ENCODE measurements around the gene TEN1.
"Not testable (repeated sequence)": the region's sequence is repeated elsewhere in the genome, so short reads cannot be mapped to it uniquely, and the experiment has no call there.

TEN1 gene

GRCh38 chr17:75945211-75945610 lies 33.8 kb upstream of the TEN1 start:
- no peak for DNase-seq (ENCODE audit: insufficient read length, low spot score)
- TF ChIP-seq POLR2A (IDR thresholded peaks at IDR 0.05; ENCODE audit: low read depth, low read length) (no peak), POLR2AphosphoS5 (IDR thresholded peaks at IDR 0.05; ENCODE audit: low read depth, low read length) (no peak), TAF1 (IDR thresholded peaks at IDR 0.05; ENCODE audit: low read depth, low read length) (no peak), POU2F2 (IDR thresholded peaks at IDR 0.05; ENCODE audit: low read depth, low read length) (no peak), PAX5 (IDR thresholded peaks at IDR 0.05; ENCODE audit: insufficient read depth, low read length, severe bottlenecking) (no peak), SPI1 (IDR thresholded peaks at IDR 0.05; ENCODE audit: low read depth, low read length) (no peak)
- FAIRE-seq, result no peak

- DNase-seq (ENCODE audit: insufficient read length, low spot score) (no peak), FAIRE-seq (no peak)
- TF ChIP-seq TAF1 (IDR thresholded peaks at IDR 0.05; ENCODE audit: low read depth, low read length) (no peak), PAX5 (IDR thresholded peaks at IDR 0.05; ENCODE audit: insufficient read depth, low read length, severe bottlenecking) (no peak), SPI1 (IDR thresholded peaks at IDR 0.05; ENCODE audit: low read depth, low read length) (no peak), POLR2A (IDR thresholded peaks at IDR 0.05; ENCODE audit: low read depth, low read length) (no peak), POU2F2 (IDR thresholded peaks at IDR 0.05; ENCODE audit: low read depth, low read length) (no peak), POLR2AphosphoS5 (IDR thresholded peaks at IDR 0.05; ENCODE audit: low read depth, low read length) (no peak)
Observed at GRCh38 chr17:75950421-75950820, 28.6 kb upstream of the TEN1 start.

GRCh38 chr17:75950855-75951554 lies 28.0 kb upstream of the TEN1 start:
- no peak for FAIRE-seq
- DNase-seq (ENCODE audit: insufficient read length, low spot score), result no peak

DNA sequence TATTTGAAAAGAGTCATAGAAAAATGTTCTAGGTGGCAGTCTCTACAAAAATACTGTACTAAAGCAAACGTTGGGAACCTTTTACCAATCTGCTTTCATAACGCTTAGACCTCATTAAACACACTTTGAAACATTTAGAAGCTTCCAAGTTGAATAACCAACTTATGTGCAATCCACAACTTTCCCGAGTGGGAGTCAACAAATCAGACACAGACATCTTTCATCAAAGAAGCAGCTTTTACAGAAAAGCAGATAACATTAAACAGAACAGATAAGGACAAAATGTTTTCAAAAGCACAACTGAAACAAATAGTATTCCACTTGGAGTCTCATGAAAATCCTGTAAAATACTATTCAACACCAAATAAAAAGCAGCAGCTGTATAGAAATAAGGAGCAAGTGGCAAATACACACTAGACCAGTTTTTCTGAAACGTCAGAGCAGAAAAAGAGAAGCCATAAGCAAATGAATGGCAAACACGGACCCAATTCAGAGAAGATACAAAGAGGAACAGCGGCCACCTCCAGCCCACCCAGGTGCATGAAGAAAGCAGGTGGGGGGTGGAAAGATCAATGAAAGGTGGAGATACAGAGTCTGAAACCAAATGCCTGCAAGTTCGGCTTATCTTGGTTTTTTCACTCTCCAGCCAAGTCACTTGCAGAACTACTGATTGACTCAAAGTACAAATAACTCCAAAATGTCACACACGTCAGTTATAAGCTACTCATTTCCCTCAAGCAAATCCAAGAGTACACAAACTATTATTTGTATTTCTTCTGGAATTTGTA lies 19.8 kb upstream of the TEN1 start:
- TF ChIP-seq TAF1 (IDR thresholded peaks at IDR 0.05; ENCODE audit: low read depth, low read length) (no peak), POLR2AphosphoS5 (IDR thresholded peaks at IDR 0.05; ENCODE audit: low read depth, low read length) (no peak), PAX5 (IDR thresholded peaks at IDR 0.05; ENCODE audit: insufficient read depth, low read length, severe bottlenecking) (no peak), SPI1 (IDR thresholded peaks at IDR 0.05; ENCODE audit: low read depth, low read length) (no peak), POU2F2 (IDR thresholded peaks at IDR 0.05; ENCODE audit: low read depth, low read length) (no peak), POLR2A (IDR thresholded peaks at IDR 0.05; ENCODE audit: low read depth, low read length) (no peak)
- no peak for DNase-seq (ENCODE audit: insufficient read length, low spot score)
- no peak for FAIRE-seq

More at GRCh38 chr17:75950855-75951554, 28.0 kb upstream of the TEN1 start:
- TF ChIP-seq POLR2AphosphoS5 (IDR thresholded peaks at IDR 0.05; ENCODE audit: low read depth, low read length) (no peak), POLR2A (IDR thresholded peaks at IDR 0.05; ENCODE audit: low read depth, low read length) (no peak), PAX5 (IDR thresholded peaks at IDR 0.05; ENCODE audit: insufficient read depth, low read length, severe bottlenecking) (no peak), SPI1 (IDR thresholded peaks at IDR 0.05; ENCODE audit: low read depth, low read length) (no peak), TAF1 (IDR thresholded peaks at IDR 0.05; ENCODE audit: low read depth, low read length) (no peak), POU2F2 (IDR thresholded peaks at IDR 0.05; ENCODE audit: low read depth, low read length) (no peak)

DNA sequence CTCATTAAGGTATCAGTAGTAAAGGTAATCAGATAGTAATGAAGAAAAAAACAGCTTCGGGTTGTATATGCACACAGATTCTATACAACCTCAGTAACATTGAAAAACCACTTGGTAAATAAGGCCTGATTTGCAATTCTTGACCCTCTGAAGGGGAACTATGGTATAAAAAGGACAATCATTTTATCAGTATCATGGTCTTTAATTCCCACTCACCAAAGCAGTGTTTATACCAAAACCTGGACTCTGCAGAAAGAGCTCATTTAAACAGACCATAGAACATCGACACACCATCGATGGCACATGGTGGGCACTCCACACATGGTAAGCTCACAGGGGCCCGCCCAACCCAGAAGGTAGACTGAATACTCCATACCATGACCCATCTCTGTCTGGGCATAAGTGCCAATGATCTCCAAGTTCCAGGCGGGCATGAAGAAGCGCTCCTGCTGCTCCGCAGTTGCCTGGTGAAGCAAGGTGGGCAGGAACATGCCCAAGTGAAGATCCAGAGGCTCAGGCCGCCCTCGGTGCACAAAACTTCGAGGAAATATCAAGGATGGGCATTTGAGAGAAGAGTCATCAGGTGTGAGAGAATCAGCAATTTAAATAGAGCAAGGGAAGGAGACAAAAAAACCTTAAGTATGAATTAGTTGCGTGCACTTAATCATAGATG lies 19.1 kb upstream of the TEN1 start:
- DNase-seq (ENCODE audit: insufficient read length, low spot score) (no peak), FAIRE-seq (no peak)
- TF ChIP-seq SPI1 (IDR thresholded peaks at IDR 0.05; ENCODE audit: low read depth, low read length), result no peak

GRCh38 chr17:75965468-75965867 lies 13.6 kb upstream of the TEN1 start:
- DNase-seq (ENCODE audit: insufficient read length, low spot score) (no peak), FAIRE-seq (no peak)
- TF ChIP-seq PAX5 (IDR thresholded peaks at IDR 0.05; ENCODE audit: insufficient read depth, low read length, severe bottlenecking), result no peak
- no peak for TF ChIP-seq SPI1 (IDR thresholded peaks at IDR 0.05; ENCODE audit: low read depth, low read length)
- TF ChIP-seq POU2F2 (IDR thresholded peaks at IDR 0.05; ENCODE audit: low read depth, low read length), result no peak
- no peak for TF ChIP-seq POLR2AphosphoS5 (IDR thresholded peaks at IDR 0.05; ENCODE audit: low read depth, low read length)
- TF ChIP-seq TAF1 (IDR thresholded peaks at IDR 0.05; ENCODE audit: low read depth, low read length), result no peak
- no peak for TF ChIP-seq POLR2A (IDR thresholded peaks at IDR 0.05; ENCODE audit: low read depth, low read length)

DNA sequence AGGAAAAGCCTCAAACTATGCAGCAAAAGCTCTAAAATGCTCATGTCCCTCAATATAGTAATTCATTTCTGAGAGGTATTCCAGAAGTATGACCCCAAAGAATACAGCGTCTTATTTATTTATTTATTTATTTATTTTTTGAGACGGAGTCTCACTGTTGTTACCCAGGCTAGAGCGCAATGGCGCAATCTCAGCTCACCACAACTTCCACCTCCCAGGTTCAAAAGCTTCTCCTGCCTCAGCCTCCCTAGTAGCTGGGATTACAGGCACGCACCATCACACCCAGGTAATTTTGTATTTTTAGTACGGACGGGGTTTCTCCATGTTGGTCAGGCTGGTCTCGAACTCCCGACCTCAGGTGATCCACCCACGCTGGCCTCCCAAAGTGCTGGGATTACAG lies 10.0 kb upstream of the TEN1 start:
- FAIRE-seq; DNase-seq (ENCODE audit: insufficient read length, low spot score): not testable (repeated sequence)

- TF ChIP-seq SPI1 (IDR thresholded peaks at IDR 0.05; ENCODE audit: low read depth, low read length), result no peak
- no peak for FAIRE-seq
- DNase-seq (ENCODE audit: insufficient read length, low spot score), result no peak
Observed at GRCh38 chr17:75970011-75970523, 9.0 kb upstream of the TEN1 start.

DNA sequence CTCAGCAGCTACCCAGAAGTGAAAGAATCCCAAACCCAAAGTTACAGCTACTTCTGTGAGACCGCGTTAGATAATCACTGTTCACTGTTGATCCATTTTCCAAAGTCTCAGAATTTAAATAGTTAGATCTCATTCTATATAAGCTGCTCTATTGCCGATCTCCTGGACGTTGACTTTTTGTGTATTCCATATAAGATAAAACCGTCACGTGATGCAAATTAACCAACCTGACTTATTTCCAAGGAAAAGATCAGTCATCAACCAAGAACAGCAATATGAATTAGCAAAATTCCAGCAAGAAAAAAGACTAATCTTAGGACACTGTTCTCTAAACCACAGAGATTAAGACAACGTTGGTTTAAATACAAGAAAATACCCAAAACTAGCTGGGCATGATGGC lies 8.4 kb upstream of the TEN1 start:
- DNase-seq (ENCODE audit: insufficient read length, low spot score), result no peak
- FAIRE-seq, result no peak
- TF ChIP-seq POLR2AphosphoS5 (IDR thresholded peaks at IDR 0.05; ENCODE audit: low read depth, low read length), result no peak
- TF ChIP-seq POU2F2 (IDR thresholded peaks at IDR 0.05; ENCODE audit: low read depth, low read length), result no peak
- no peak for TF ChIP-seq PAX5 (IDR thresholded peaks at IDR 0.05; ENCODE audit: insufficient read depth, low read length, severe bottlenecking)
- TF ChIP-seq POLR2A (IDR thresholded peaks at IDR 0.05; ENCODE audit: low read depth, low read length), result no peak
- TF ChIP-seq SPI1 (IDR thresholded peaks at IDR 0.05; ENCODE audit: low read depth, low read length), result no peak
- TF ChIP-seq TAF1 (IDR thresholded peaks at IDR 0.05; ENCODE audit: low read depth, low read length), result no peak

DNA sequence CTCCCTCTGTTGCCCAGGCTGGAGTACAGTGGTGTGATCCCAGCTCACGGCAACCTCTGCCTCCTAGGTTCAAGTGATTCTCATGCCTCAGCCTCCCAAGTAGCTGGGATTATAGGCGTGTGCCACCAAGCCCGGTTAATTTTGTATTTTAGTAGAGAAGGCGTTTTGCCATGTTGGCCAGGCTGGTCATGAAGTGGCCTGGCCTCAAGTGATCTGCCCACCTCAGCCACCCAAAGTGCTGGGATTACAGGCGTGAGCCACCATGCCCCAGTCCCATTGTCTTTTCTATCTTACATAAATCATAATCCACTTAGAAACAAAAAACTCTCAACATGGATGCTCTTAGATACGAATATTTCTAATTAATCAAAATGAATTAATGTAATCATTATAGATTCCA lies 3.9 kb upstream of the TEN1 start:
- FAIRE-seq; DNase-seq (ENCODE audit: insufficient read length, low spot score): not testable (repeated sequence)
